HepG2 (cell line): ENCODE data around the gene RHOBTB3. TPM values are rescaled to one million over a fixed set of nuclear protein-coding genes. Genes with fewer than 3 reads are reported as not detected.

Source experiments
- ARNTL ChIP-seq: sonication (generic); formaldehyde crosslinking; IDR thresholded peaks from 2 replicates; pipeline ENCODE4 v1.4.0; 2020; ENCODE audit warnings: mild to moderate bottlenecking, missing genetic modification reagents
- RAD21 ChIP-seq: fragments of 450-650 bp; formaldehyde crosslinking; IDR thresholded peaks from 2 replicates; pipeline ENCODE4 v1.5.0; 2020; ENCODE audit warnings: mild to moderate bottlenecking
- SIN3A ChIP-seq: IDR thresholded peaks from 2 replicates; pipeline ENCODE4 v1.6.1; 2011; ENCODE audit warnings: low read depth, mild to moderate bottlenecking, control low read depth, low read length, borderline replicate concordance
- ZNF44 ChIP-seq: sonication (generic); formaldehyde crosslinking; IDR thresholded peaks from 2 replicates; pipeline ENCODE4 v1.5.1; 2020; ENCODE audit warnings: mild to moderate bottlenecking, missing genetic modification reagents
- ZNF557 ChIP-seq: sonication (generic); formaldehyde crosslinking; IDR thresholded peaks from 2 replicates; pipeline ENCODE4 v1.4.0; 2020; ENCODE audit warnings: missing genetic modification reagents
- ZNF646 ChIP-seq: sonication (generic); formaldehyde crosslinking; IDR thresholded peaks from 2 replicates; pipeline ENCODE4 v1.9.0; 2021; ENCODE audit warnings: mild to moderate bottlenecking, missing genetic modification reagents
- ZNF740 ChIP-seq: sonication (generic); formaldehyde crosslinking; IDR thresholded peaks from 2 replicates; pipeline ENCODE4 v1.4.0; 2020; ENCODE audit warnings: missing genetic modification reagents
- ZNF792 ChIP-seq: IDR thresholded peaks from 2 replicates; pipeline ENCODE4 v1.6.1; 2016
- polyA plus RNA-seq, 8 experiments: library from polyadenylated mRNA; depleted of rRNA in 3 of 8; stranded (reverse) in 7 of 8; unstranded in 1 of 8; fragments of >200 nt; fragmentation: Illumina TruSeq in 4 of 8; extraction: Trizol in 4 of 8; gene quantifications; 2 replicates each; pipeline versions ENCODE4 v1.2.1 to v1.2.3, GENCODE V29; 2011 to 2016; ENCODE audit warnings: low read depth in 4 of 8, missing spikeins in 1 of 8, mixed read lengths in 1 of 8; ENCODE audit not compliant: insufficient read depth in 1 of 8
- total RNA-seq, 5 experiments: library from RNA; depleted of rRNA; stranded (reverse); fragments of >200 nt; fragmentation: Illumina TruSeq; extraction: Trizol; gene quantifications; 2 replicates each; pipeline ENCODE4 v1.2.3, GENCODE V29; 2016; ENCODE audit warnings: low read depth in 1 of 5

RHOBTB3 gene
- total and polyA plus RNA-seq, 2 of the 13 experiments (the other 11 are each of a cell fraction or from before 2014, with no cell fraction given): 31.6 to 35.4 TPM

- TF ChIP-seq ZNF646 (CRISPR knock-in tag): no peak
- no peak for TF ChIP-seq ARNTL (CRISPR knock-in tag)
- no peak for TF ChIP-seq ZNF740
- no peak for TF ChIP-seq ZNF44 (CRISPR knock-in tag)
- TF ChIP-seq ZNF792 (CRISPR knock-in tag): no peak
- no peak for TF ChIP-seq RAD21
- no peak for TF ChIP-seq SIN3A
- no peak for TF ChIP-seq ZNF557
Measured at GRCh38 chr5:95840956-95841705, 110.0 kb downstream of the RHOBTB3 start (continued).
